Measurements from ENCODE around the gene ATP11C.
"Not testable (repeated sequence)": the region's sequence is repeated elsewhere in the genome, so short reads cannot be mapped to it uniquely, and the experiment has no call there.

ATP11C gene

DNA sequence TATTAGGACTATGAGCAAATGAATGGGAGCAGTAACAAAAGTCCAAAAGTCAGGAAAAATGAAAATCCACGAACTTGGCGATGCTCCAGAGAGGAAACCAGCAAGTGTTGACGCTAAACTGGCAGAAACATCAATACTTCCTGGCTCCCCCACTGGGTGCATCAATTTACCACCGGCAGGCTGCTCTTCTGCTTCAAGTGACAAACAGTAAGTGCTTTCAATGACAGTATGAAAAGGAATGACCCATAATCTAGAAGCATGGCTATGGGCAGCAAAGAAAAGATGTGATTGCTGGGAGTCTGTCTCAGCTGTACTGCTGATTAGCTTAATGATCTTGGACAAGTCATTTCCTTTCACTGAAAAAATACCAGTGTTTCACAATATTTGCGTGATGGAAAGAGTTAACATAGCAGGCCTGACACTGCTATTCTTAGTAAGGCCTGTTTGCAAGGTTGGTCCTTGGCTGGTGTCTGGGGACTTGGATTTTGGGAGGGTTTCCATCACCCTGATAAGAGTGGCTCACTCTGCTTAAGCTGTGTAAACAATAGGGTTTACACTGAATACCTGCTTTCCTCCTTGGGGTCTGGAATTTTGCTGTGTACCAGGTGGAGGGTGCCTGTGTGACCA, 8.7 kb downstream of the ATP11C start:
- TF ChIP-seq CTCF (IDR thresholded peaks at IDR 0.05; ENCODE audit: low read depth, low read length), result no peak
- no peak for DNase-seq (ENCODE audit: extremely low read depth, low read depth)

DNA sequence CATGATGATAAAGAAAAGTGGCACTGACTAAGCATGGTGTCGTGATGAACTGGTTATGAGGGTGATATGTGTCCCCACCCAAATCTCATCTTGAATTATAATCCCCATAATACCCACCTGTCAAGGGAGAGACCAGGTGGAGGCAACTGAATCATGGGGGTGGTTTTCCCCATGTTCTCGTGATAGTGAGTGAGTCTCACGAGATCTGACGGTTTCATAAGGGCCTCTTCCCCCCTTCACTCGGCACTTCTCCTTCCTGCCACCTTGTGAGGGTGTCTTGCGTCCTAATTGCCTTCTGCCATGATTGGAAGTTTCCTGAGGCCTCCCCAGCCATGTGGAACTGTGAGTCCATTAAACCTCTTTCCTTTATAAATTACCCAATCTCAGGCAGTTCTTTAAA, 11.7 kb downstream of the ATP11C start:
- DNase-seq (ENCODE audit: extremely low read depth, low read depth), result not testable (repeated sequence)

DNA sequence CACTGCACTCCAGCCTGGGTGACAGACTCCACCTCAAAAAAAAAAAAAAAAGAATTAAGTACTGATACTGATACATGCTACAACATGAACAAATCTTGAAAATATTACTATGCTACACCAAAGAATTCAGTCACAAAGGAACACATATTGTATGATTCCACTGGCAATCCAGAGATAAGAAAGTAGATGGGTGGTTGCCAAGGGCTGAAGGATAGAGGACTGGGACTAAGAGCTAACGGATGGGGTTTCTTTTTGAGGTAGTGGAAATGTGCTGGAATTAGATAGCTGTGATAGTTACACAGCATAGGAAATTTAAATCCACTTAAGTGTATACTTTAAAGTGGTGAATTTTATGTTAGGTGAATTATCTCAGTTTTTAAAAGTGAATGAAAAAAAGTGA, 12.5 kb downstream of the ATP11C start:
- DNase-seq (ENCODE audit: extremely low read depth, low read depth), result no peak
- TF ChIP-seq CTCF (IDR thresholded peaks at IDR 0.05; ENCODE audit: low read depth, low read length), result no peak

- no peak for TF ChIP-seq CTCF (IDR thresholded peaks at IDR 0.05; ENCODE audit: low read depth, low read length)
- DNase-seq (ENCODE audit: extremely low read depth, low read depth), result no peak
Measured at GRCh38 chrX:139914421-139914820, 18.4 kb downstream of the ATP11C start.

DNA sequence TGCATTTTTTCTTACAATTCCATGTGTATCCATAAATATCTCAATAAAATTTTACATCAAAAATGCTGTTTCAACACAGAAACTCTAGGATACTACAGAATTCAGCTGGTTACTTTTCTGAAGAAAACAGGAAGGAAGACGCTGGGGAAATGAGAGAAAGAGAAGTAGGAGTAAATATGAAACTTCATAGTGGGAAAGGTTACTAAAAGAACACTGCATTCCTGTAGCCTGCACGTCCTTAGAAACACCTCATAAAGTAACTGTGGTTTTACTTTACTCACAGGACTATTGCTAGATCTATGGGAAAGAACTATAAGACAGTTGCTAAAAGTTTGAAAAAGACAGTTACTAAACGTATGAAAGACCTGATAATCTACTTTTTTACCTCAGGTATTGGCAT, 23.1 kb downstream of the ATP11C start:
- TF ChIP-seq CTCF (IDR thresholded peaks at IDR 0.05; ENCODE audit: low read depth, low read length), result no peak
- no peak for DNase-seq (ENCODE audit: extremely low read depth, low read depth)

DNA sequence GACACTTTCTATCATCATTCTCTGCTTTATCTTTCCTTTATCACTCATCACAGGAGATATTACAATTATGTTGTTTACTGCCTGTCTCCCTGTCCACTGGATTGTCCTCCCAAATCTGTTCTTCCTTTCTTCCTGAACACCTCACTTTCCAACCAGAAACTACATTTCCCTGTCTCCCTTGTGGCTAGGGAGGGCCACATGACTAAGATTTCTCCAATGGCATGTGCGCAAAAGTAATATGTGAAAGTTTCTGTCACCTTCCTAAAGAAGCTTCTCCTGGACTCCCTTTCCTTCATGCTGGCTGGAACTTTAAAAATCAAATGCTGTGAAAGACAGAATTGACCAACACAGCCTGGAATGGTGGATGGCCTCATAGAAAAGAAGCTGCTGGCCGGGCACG, 25.8 kb downstream of the ATP11C start:
- TF ChIP-seq CTCF (IDR thresholded peaks at IDR 0.05; ENCODE audit: low read depth, low read length), result no peak
- no peak for DNase-seq (ENCODE audit: extremely low read depth, low read depth)

- DNase-seq (ENCODE audit: extremely low read depth, low read depth), result no peak
- TF ChIP-seq CTCF (IDR thresholded peaks at IDR 0.05; ENCODE audit: low read depth, low read length), result no peak
Measured at GRCh38 chrX:139905743-139906142, 27.1 kb downstream of the ATP11C start.

DNA sequence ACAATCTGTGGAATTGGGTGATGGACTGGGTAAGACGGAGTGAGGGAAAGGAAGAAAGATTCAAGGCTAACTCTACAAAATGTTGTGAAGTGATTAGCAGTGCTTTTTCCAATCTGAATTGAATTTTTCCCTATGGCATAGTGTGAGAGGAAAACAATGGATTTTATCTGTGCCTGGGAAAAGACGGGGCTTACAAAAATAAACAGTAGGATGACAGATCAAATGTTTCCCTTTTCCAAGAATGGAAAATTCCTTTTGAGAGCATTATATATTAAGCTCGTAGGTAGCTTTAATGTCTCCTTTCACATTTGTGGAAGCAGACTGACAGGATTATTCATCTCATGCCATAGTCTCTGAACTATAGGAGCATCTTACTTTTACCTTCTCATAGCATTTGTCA, 27.8 kb downstream of the ATP11C start:
- DNase-seq (ENCODE audit: extremely low read depth, low read depth), result no peak
- no peak for TF ChIP-seq CTCF (IDR thresholded peaks at IDR 0.05; ENCODE audit: low read depth, low read length)
